Heart left ventricle (tissue), 16 donors: ENCODE results near the gene ABCC1. TPM values are rescaled to one million over a fixed set of nuclear protein-coding genes. Genes with fewer than 3 reads are reported as not detected.

Source experiments
- ATAC-seq, 4 donors: fragments of 200-7000 bp; cut with Tn5 transposase; one replicate each; pipeline ENCODE4 v1.9.1; 2020 to 2022; ENCODE audit warnings: moderate library complexity in 4 of 4, mild to moderate bottlenecking in 3 of 4, moderate number of reproducible peaks in 1 of 4
- DNase-seq, 5 donors: peaks; one replicate each; pipeline ENCODE4 v3.0.0-alpha.2; 2020
- H3K27ac ChIP-seq, 12 donors: fragments of 200-600 bp; sonication (generic) in 4 of 12; one replicate each; pipeline versions ENCODE4 v1.5.0 to v1.8.0; 2016 to 2022; ENCODE audit warnings: mild to moderate bottlenecking in 2 of 12
- H3K27me3 ChIP-seq, 9 donors: fragments of 200-600 bp; sonication (generic) in 2 of 9; one replicate each; pipeline versions ENCODE4 v1.5.1 to v1.8.0; 2016 to 2022; ENCODE audit warnings: mild to moderate bottlenecking in 3 of 9
- H3K36me3 ChIP-seq, 9 donors: fragments of 200-600 bp; sonication (generic) in 2 of 9; one replicate each; pipeline versions ENCODE4 v1.5.0 to v1.8.0; 2018 to 2022; ENCODE audit warnings: mild to moderate bottlenecking in 2 of 9
- H3K4me1 ChIP-seq, 12 donors: fragments of 200-600 bp; sonication (generic) in 4 of 12; one replicate each; pipeline versions ENCODE4 v1.5.0 to v1.8.0; 2016 to 2022; ENCODE audit warnings: mild to moderate bottlenecking in 3 of 12
- H3K4me3 ChIP-seq, 12 donors: fragments of 200-600 bp; sonication (generic) in 4 of 12; one replicate each; pipeline versions ENCODE4 v1.5.0 to v1.8.0; 2017 to 2022; ENCODE audit warnings: mild to moderate bottlenecking in 9 of 12, moderate library complexity in 4 of 12
- H3K9me3 ChIP-seq, 12 donors: fragments of 200-600 bp; sonication (generic) in 4 of 12; one replicate each; pipeline versions ENCODE4 v1.5.0 to v1.8.0; 2016 to 2022; ENCODE audit warnings: mild to moderate bottlenecking in 1 of 12
- POLR2A ChIP-seq, 2 donors: fragments of 450-650 bp; IDR thresholded peaks; one replicate each; pipeline ENCODE4 v1.6.1; 2017; ENCODE audit warnings: antibody characterized with exemption in 2 of 2, mild to moderate bottlenecking in 2 of 2, moderate library complexity in 2 of 2
- WGBS, 4 donors: extraction: QIAGEN DNeasy Blood & Tissue Kit in 2 of 4; methylation state at CpG; one replicate each; pipeline versions ENCODE4 v1.1.5 to v1.1.7; 2013 to 2018; 5-methylcytosine and 5-hydroxymethylcytosine counted together
- intact Hi-C, 10 donors: fragments of 100-400 bp; cut with DNase I; formaldehyde crosslinking; loops; one replicate each; pipeline versions ENCODE4 v1.11.1 to v1.14.2; 2022
- polyA plus RNA-seq, 2 donors: library from polyadenylated mRNA; stranded (reverse); fragments of 200-250 nt; gene quantifications; one replicate each; pipeline ENCODE4 v1.2.3, GENCODE V29; 2013
- total RNA-seq, 9 donors: library from RNA; depleted of rRNA in 2 of 9; stranded (reverse); fragments of >200 nt in 2 of 9; fragmentation: NEBNext Ultra II Directional in 3 of 9; extraction: Animal tissue kit (Norgen Biotek cat#: 25700) in 3 of 9; gene quantifications; one replicate each; pipeline versions ENCODE4 v1.1.0 to v1.2.4, GENCODE V29; 2016 to 2023
- TF ChIP-seq, protein P1 (sequence below), 12 donors: fragments of 200-600 bp; sonication (generic) in 4 of 12; IDR thresholded peaks; one replicate each; pipeline versions ENCODE4 v1.5.0 to v1.8.0; 2018 to 2022; ENCODE audit warnings: antibody characterized with exemption in 12 of 12, mild to moderate bottlenecking in 5 of 12
- donor health status: ischemic (EF 13 %, LVEDD 7.1; RV severe dilation, severe dysfunction).
- donor health status: healthy with polysubstance abuse.
- donor health status: DM: no; HTN: yes; CAD: no.
- donor health status: DM: no; HTN: no; CAD: no.
- donor health status: ischemic (EF 25% LVEDD 6.9; RV normal size, moderate dysfunction).
- donor health status: ischemic (EF 25% LVEDD 5.7; RV mildly dilated, moderate dysfunction).
- donor health status: healthy.
- donor health status: DM: yes; HTN: yes; CAD: no.
- donor health status: ischemic (EF 35%, LVEDD 5.7; RV mildly dilated, moderate dysfunction).
- donor health status: nonischemic (EF 11% LVEDD 7.7; RV severe dilation, severe dysfunction).
- donor health status: DM: yes; HTN: yes; CAD: no.
- donor health status: PGD.
- donor health status: ischemic (EF 29% LVEDD 5.4; RV normal size, mild dysfunction).
- donor health status: nonischemic (EF 23%, LVEDD 6.1; RV moderate dilation, normal function).

The ABCC1 gene
- total and polyA plus RNA-seq, 11 donors: 8.1 to 28.0 (median 22.4) TPM

DNA sequence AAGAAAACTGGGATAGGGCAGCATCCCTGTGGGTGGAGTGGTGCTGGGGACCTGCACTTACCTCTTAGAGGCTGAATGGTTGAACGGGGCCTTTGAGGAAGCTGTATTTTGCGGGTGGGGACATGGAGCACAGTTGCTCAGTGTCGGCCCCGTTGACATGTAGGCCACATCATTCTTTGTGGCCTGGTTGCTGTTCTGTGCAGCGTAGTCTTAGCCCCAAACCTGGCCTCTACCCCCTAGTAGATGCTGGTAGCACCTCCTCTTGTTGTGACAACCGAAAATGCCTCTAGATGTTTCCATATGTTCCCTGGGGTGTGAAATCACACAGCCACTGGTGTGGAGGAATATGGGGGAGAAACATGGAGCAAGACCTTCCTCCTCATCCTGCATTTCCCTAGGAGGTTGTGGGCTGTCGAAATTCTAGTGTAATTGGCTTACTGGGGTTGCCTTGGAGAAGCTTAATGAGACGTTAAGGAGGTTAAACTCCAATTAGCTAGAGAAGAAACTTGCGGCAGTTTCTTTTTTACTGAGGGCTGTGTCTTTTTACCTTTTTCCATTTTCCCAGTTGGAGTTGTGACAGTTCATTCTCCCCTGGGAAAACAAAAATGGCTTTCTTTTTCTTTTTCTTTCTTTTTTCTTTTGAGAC, 9.4 kb downstream of the ABCC1 start:
- TF ChIP-seq, protein P1, sequence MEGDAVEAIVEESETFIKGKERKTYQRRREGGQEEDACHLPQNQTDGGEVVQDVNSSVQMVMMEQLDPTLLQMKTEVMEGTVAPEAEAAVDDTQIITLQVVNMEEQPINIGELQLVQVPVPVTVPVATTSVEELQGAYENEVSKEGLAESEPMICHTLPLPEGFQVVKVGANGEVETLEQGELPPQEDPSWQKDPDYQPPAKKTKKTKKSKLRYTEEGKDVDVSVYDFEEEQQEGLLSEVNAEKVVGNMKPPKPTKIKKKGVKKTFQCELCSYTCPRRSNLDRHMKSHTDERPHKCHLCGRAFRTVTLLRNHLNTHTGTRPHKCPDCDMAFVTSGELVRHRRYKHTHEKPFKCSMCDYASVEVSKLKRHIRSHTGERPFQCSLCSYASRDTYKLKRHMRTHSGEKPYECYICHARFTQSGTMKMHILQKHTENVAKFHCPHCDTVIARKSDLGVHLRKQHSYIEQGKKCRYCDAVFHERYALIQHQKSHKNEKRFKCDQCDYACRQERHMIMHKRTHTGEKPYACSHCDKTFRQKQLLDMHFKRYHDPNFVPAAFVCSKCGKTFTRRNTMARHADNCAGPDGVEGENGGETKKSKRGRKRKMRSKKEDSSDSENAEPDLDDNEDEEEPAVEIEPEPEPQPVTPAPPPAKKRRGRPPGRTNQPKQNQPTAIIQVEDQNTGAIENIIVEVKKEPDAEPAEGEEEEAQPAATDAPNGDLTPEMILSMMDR (IDR thresholded peaks at IDR 0.05): no peak
- no peak for TF ChIP-seq POLR2A (IDR thresholded peaks at IDR 0.05)
- intact Hi-C loops: loop anchor here in 3 of 10 donors (5.0 to 10.0 kb wide), 3 partner anchors 38 to 96 kb away; no protein-coding TSS in a partner anchor
- Histone ChIP-seq H3K36me3 (no peaks in the 10 kb centered on the region), H3K4me1 (peaks cover 0 to 71% (median 15%) of the 10 kb centered on the region in 12 donors), H3K27me3 (no peaks in the 10 kb centered on the region), H3K27ac (no peak overlapping the region), H3K9me3 (no peaks in the 10 kb centered on the region), H3K4me3 (no peak overlapping the region)
- ATAC-seq: no peak
- 82 to 90% (median 87%) methylated on average over 9 of the region's 9 CpGs for WGBS, 4 donors
- DNase-seq: no peak

DNA sequence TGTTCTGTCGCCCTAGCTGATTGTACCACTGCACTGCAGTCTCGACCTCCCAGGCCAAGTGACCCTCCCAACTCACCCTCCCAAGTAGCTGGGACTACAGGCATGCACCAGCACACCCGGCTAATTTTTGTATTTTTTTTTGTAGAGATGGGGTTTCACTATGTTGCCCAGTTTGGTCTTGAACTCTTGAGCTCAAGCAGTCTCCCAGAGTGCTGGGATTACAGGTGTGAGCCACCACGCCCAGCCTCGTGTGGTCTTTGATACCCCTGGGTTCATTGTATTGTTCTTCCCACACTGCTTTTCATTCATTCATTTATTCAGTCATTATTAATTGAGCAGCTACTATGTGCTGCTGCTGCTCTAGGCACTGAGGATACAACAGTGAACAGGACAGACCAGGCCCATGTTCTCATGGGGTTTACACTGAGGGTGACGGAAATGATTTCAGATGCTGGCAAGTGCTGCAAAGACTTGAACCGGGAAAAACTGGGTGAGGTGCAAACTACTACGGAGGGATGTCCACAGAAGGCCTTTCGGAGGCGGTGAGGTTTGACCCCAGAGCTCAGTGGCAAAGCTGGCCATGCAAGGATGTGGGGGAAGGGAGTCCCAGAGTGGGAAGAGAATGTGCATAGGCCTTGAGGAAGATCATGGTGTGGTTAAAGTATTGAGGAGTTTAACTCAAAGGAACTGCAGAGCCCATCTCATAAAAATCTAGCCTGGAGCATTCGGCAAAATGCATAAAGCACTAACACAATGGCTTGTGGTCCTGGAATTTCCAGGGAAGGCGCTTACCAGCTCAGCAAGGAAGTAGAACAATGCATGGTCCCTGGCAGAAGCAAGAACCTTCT, 10.9 kb downstream of the ABCC1 start:
- ATAC-seq: peak in 2 of 4 donors; percentile 59 to 69
- H3K27ac ChIP-seq: peak overlapping the region in 10 of 12 donors; percentile 1 to 78 (median 28)
- no peaks in the 10 kb centered on the region for H3K36me3 ChIP-seq
- peaks cover 0 to 63% (median 19%) of the 10 kb centered on the region in 12 donors for H3K4me1 ChIP-seq
- H3K27me3 ChIP-seq: no peaks in the 10 kb centered on the region
- intact Hi-C loops: loop anchor here in 1 of 10 donors (5.0 kb wide), 1 partner anchor 37 kb away; no protein-coding TSS in a partner anchor
- no peak for TF ChIP-seq POLR2A (IDR thresholded peaks at IDR 0.05)
- TF ChIP-seq, protein P1 (IDR thresholded peaks at IDR 0.05): no peak
- 80 to 87% (median 85%) methylated on average over 12 of the region's 12 CpGs for WGBS, 4 donors
- H3K9me3 ChIP-seq: no peaks in the 10 kb centered on the region
- no peak for DNase-seq
- H3K4me3 ChIP-seq: no peak overlapping the region

DNA sequence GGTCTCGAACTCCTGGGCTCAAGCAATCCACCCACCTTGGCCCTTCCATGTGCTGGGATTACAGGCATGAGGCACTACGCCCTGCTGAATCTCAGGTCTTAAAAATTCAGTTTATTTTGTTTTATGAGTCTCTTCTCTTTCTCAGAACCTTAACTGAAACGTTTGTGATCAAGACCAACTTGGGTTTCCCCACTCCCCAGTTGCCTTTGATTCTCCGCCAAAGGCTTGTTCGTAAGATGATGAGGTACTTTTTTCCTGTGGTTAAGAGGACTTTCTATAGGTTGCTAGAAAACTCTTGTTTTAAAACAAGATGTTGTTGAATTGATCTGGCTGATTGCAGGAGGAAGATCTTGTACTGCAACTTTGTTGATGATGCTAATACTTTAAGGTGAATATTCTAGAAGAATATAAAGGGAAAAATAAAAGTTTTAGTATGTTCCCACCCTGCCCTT, 11.7 kb downstream of the ABCC1 start:
- TF ChIP-seq, protein P1 (IDR thresholded peaks at IDR 0.05): no peak
- TF ChIP-seq POLR2A (IDR thresholded peaks at IDR 0.05): no peak
- Histone ChIP-seq H3K4me1 (peaks cover 0 to 59% (median 19%) of the 10 kb centered on the region in 12 donors), H3K9me3 (no peaks in the 10 kb centered on the region), H3K27me3 (no peaks in the 10 kb centered on the region), H3K27ac (peak overlapping the region in 8 of 12 donors; percentile 11 to 78 (median 37)), H3K36me3 (no peaks in the 10 kb centered on the region), H3K4me3 (peak overlapping the region in 1 of 12 donors; percentile 15)
- intact Hi-C loops: loop anchor here in 1 of 10 donors (5.0 kb wide), 1 partner anchor 36 kb away; no protein-coding TSS in a partner anchor
- 64 to 68% (median 65%) methylated on average over 5 of the region's 5 CpGs for WGBS, 4 donors
- no peak for ATAC-seq
- no peak for DNase-seq
